HCT116 (cell line): ENCODE measurements around the gene RYR3. TPM values are rescaled to one million over a fixed set of nuclear protein-coding genes. Genes with fewer than 3 reads are reported as not detected.

ENCODE experiments used
- ATAC-seq: fragments of 200-7000 bp; cut with Tn5 transposase; 2 replicates; pipeline ENCODE4 v1.9.1; 2020; ENCODE audit warnings: mild to moderate bottlenecking, moderate library complexity
- BruUV-seq: library from RNA; stranded (reverse); fragments of 400-500 nt; replicated peaks from 2 replicates; lab custom pipeline; 2021; lab: Mats Ljungman, UMichigan
- CTCF ChIA-PET: fragments of 300-600 bp; sonication (Branson Sonifier 250); formaldehyde crosslinking; loops from one replicate; lab custom pipeline; 2021; ENCODE audit warnings: antibody characterized with exemption; lab: Charles Lee
- POLR2A ChIA-PET: fragments of 300-600, 350-600 bp; sonication (Branson Sonifier 250); formaldehyde crosslinking; loops from one replicate; lab custom pipeline; 2021; ENCODE audit warnings: antibody characterized with exemption; lab: Charles Lee
- RAD21 ChIA-PET, 2 experiments: fragments of 300-600 bp; sonication (Branson Sonifier 250); formaldehyde crosslinking; loops; one replicate each; lab custom pipeline; 2023; ENCODE audit warnings: low total read pairs in 2 of 2; ENCODE audit not compliant: uncharacterized antibody in 2 of 2, unreplicated experiment in 2 of 2, low non-redundant PET in 1 of 2; lab: Charles Lee
- DNase-seq: peaks from one replicate; pipeline ENCODE4 v3.0.0-alpha.2; 2010; ENCODE audit warnings: low read depth, low spot score
- H2AFZ ChIP-seq: fragments of 200-600 bp; shearing (Covaris generic), sonication (generic); 2 replicates; pipeline ENCODE4 v1.6.1; 2017; ENCODE audit warnings: low read depth, mixed run types, mixed read lengths, antibody characterized with exemption, low read length; ENCODE audit not compliant: poor library complexity, severe bottlenecking
- H3K27ac ChIP-seq: 2 replicates; pipeline ENCODE4 v1.5.1; 2012; ENCODE audit warnings: low read depth, low read length
- H3K27me3 ChIP-seq: fragments of 200-600 bp; sonication (generic); 2 replicates; pipeline ENCODE4 v1.6.1; 2016; ENCODE audit warnings: mixed run types, low read length, mixed read lengths; ENCODE audit not compliant: insufficient read depth
- H3K36me3 ChIP-seq, 2 experiments: fragments of 200-500 bp in 1 of 2; fragments of 200-600 bp in 1 of 2; sonication (Bioruptor generic) in 1 of 2; sonication (generic) in 1 of 2; 2 replicates each; pipeline versions ENCODE4 v1.5.1 to v1.6.1; 2014 to 2016; ENCODE audit warnings: low read length in 2 of 2, inconsistent platforms in 1 of 2, mixed read lengths in 1 of 2, mixed run types in 1 of 2; ENCODE audit not compliant: insufficient read depth in 2 of 2, control insufficient read depth in 1 of 2
- H3K4me1 ChIP-seq, 2 experiments: fragments of 200-600 bp in 1 of 2; sonication (generic) in 1 of 2; 2 replicates each; pipeline versions ENCODE4 v1.5.1 to v1.6.1; 2012 to 2017; ENCODE audit warnings: low read length in 2 of 2, inconsistent platforms in 1 of 2, mild to moderate bottlenecking in 1 of 2, mixed read lengths in 1 of 2, mixed run types in 1 of 2, moderate library complexity in 1 of 2; ENCODE audit not compliant: insufficient read depth in 2 of 2, control insufficient read depth in 1 of 2
- H3K4me2 ChIP-seq: fragments of 200-600 bp; sonication (generic); 2 replicates; pipeline ENCODE4 v1.6.1; 2017; ENCODE audit warnings: mixed run types, low read length, mixed read lengths
- H3K4me3 ChIP-seq, 2 experiments: fragments of 200-600 bp in 1 of 2; sonication (generic) in 1 of 2; replicated peaks in 1 of 2; 2 replicates each; pipeline ENCODE4 v1.5.1; 2011 to 2016; ENCODE audit warnings: low read length in 2 of 2, control low read depth in 1 of 2, low read depth in 1 of 2, mild to moderate bottlenecking in 1 of 2, mixed read lengths in 1 of 2, mixed run types in 1 of 2
- H3K79me2 ChIP-seq: fragments of 200-600 bp; sonication (generic); 2 replicates; pipeline ENCODE4 v1.6.1; 2017; ENCODE audit warnings: mild to moderate bottlenecking, mixed run types, low read length, moderate library complexity, mixed read lengths; ENCODE audit not compliant: insufficient read depth
- H3K9ac ChIP-seq: fragments of 200-600 bp; sonication (generic); 2 replicates; pipeline ENCODE4 v1.6.1; 2016; ENCODE audit warnings: low read length, mixed read lengths
- H3K9me2 ChIP-seq: fragments of 200-600 bp; sonication (generic), shearing (Covaris generic); 2 replicates; pipeline ENCODE4 v1.6.1; 2017; ENCODE audit warnings: mixed run types, mild to moderate bottlenecking, moderate library complexity; ENCODE audit not compliant: insufficient read depth
- H3K9me3 ChIP-seq, 2 experiments: fragments of 200-500 bp in 1 of 2; fragments of 200-600 bp in 1 of 2; sonication (Bioruptor generic) in 1 of 2; sonication (generic) in 1 of 2; 2 replicates each; pipeline ENCODE4 v1.6.1; 2014 to 2017; ENCODE audit warnings: low read length in 2 of 2, mixed read lengths in 2 of 2, inconsistent platforms in 1 of 2, low read depth in 1 of 2, mild to moderate bottlenecking in 1 of 2, mixed run types in 1 of 2, moderate library complexity in 1 of 2; ENCODE audit not compliant: control insufficient read depth in 1 of 2, insufficient read depth in 1 of 2
- H4K20me1 ChIP-seq: fragments of 200-600 bp; sonication (generic), shearing (Covaris generic); 2 replicates; pipeline ENCODE4 v1.6.1; 2017; ENCODE audit warnings: mixed run types, mild to moderate bottlenecking, moderate library complexity; ENCODE audit not compliant: insufficient read depth
- EZH2 ChIP-seq: fragments of 200-600 bp; sonication (generic); IDR thresholded peaks from 2 replicates; pipeline ENCODE4 v1.6.1; 2017; ENCODE audit warnings: antibody characterized with exemption, mixed run types
- POLR2A ChIP-seq: IDR thresholded peaks from 2 replicates; pipeline ENCODE4 v1.7.0; 2011; ENCODE audit warnings: borderline replicate concordance; ENCODE audit not compliant: insufficient read depth, insufficient read length; ENCODE audit errors: extremely low read depth
- SRF ChIP-seq: IDR thresholded peaks from 2 replicates; pipeline ENCODE4 v1.6.1; 2012; ENCODE audit warnings: low read depth
- YY1 ChIP-seq: IDR thresholded peaks from 2 replicates; pipeline ENCODE4 v1.6.1; 2011; ENCODE audit warnings: low read length, low read depth, moderate library complexity, mild to moderate bottlenecking; ENCODE audit not compliant: insufficient replicate concordance; ENCODE audit errors: extremely low read depth
- ZFX ChIP-seq: fragments of 450-650 bp; IDR thresholded peaks from 2 replicates; pipeline ENCODE4 v1.6.1; 2017
- intact Hi-C: fragments of 100-400 bp; cut with micrococcal nuclease; formaldehyde crosslinking; loops from 2 replicates; pipeline ENCODE4 v1.10.0; 2022
- total RNA-seq: library from RNA; stranded (reverse); gene quantifications from one replicate; pipeline ENCODE4 v1.2.1, GENCODE V29; 2021; ENCODE audit not compliant: unreplicated experiment
- TF ChIP-seq, protein P1 (sequence below): IDR thresholded peaks from 2 replicates; pipeline ENCODE4 v1.6.1; 2012

The RYR3 gene
- total RNA-seq, 1 experiment from 2014 or later = not detected

DNA sequence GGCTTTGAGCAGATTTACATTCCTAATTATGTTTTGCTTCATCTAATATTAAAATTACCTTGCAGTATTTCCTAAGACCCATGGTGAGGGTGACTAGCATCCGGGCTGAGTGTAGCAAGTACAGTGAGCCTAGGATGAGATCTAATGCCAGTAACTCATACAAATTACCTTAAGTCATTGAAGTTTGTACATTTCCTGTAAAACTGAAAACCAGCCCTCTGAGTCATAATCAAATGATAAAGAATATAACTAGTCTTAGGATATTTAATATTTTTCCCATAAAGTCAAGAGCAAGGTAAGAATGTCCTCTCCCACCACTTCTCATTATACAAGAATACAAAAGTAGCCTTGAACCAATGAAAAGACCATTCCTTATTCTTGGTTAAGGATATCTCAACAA lies 602.7 kb downstream of the RYR3 start:
- no peak overlapping the region for H2AFZ ChIP-seq
- H3K9me2 ChIP-seq = no peaks in the 10 kb centered on the region
- no peak for DNase-seq
- no peaks in the 10 kb centered on the region for H3K9me3 ChIP-seq
- H3K4me1 ChIP-seq = peaks cover 12% of the 10 kb centered on the region in 2 experiments
- H3K4me2 ChIP-seq = no peak overlapping the region
- no peaks in the 10 kb centered on the region for H3K79me2 ChIP-seq
- intact Hi-C loops = no loop called here
- no peaks in the 10 kb centered on the region for H3K36me3 ChIP-seq
- no peak overlapping the region for H3K4me3 ChIP-seq
- H3K27ac ChIP-seq = no peak overlapping the region
- POLR2A ChIA-PET = no interaction called here
- RAD21 ChIA-PET = no interaction called here
- no peak for TF ChIP-seq POLR2A
- no peak for TF ChIP-seq SRF
- TF ChIP-seq ZFX = no peak
- no peak for TF ChIP-seq YY1
- TF ChIP-seq, protein P1, sequence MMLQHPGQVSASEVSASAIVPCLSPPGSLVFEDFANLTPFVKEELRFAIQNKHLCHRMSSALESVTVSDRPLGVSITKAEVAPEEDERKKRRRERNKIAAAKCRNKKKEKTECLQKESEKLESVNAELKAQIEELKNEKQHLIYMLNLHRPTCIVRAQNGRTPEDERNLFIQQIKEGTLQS = no peak
- TF ChIP-seq EZH2 = no peak
- TF ChIP-seq, all 23 proteins: peak for 0
- no peaks in the 10 kb centered on the region for H4K20me1 ChIP-seq
- no peaks in the 10 kb centered on the region for H3K27me3 ChIP-seq
- CTCF ChIA-PET = no interaction called here
- no peak for ATAC-seq
- no TSS peak for BruUV-seq
- H3K9ac ChIP-seq = no peak overlapping the region

Other genes with a start within 250 kb of the RYR3 start
- 0.39 TPM for gene FMN1, start 116.3 kb upstream of the RYR3 start, total RNA-seq